IPS DF 4.7 (cell line): ENCODE results near the gene EYS.
"Not testable (repeated sequence)": the region's sequence is repeated elsewhere in the genome, so short reads cannot be mapped to it uniquely, and the experiment has no call there.

Experiments
- DNase-seq: peaks from one replicate; pipeline ENCODE4 v3.0.0-alpha.2; 2013; ENCODE audit warnings: low spot score; ENCODE audit errors: extremely low read depth

The EYS gene

GRCh38 chr6:63923139-63923739 lies 1783.8 kb downstream of the EYS start:
- no peak for DNase-seq

GRCh38 chr6:63919556-63920110 lies 1787.4 kb downstream of the EYS start:
- no peak for DNase-seq

GRCh38 chr6:63912887-63913286 lies 1794.1 kb downstream of the EYS start:
- DNase-seq: no peak

- DNase-seq: no peak
Observed at GRCh38 chr6:63910863-63911551, 1796.0 kb downstream of the EYS start.

- DNase-seq: no peak
Observed at GRCh38 chr6:63904650-63905248, 1802.3 kb downstream of the EYS start.

GRCh38 chr6:63899550-63899949 lies 1807.5 kb downstream of the EYS start:
- no peak for DNase-seq

- no peak for DNase-seq
Observed at GRCh38 chr6:63897952-63898351, 1809.1 kb downstream of the EYS start.

- DNase-seq: no peak
Observed at GRCh38 chr6:63897459-63897858, 1809.6 kb downstream of the EYS start.

GRCh38 chr6:63888416-63888815 lies 1818.6 kb downstream of the EYS start:
- no peak for DNase-seq

- not testable (repeated sequence) for DNase-seq
Observed at GRCh38 chr6:63887804-63888203, 1819.2 kb downstream of the EYS start.

GRCh38 chr6:63887002-63887751 lies 1819.8 kb downstream of the EYS start:
- DNase-seq: no peak

GRCh38 chr6:63886341-63886740 lies 1820.7 kb downstream of the EYS start:
- no peak for DNase-seq

- DNase-seq: no peak
Observed at GRCh38 chr6:63883597-63883996, 1823.4 kb downstream of the EYS start.

GRCh38 chr6:63882208-63882607 lies 1824.8 kb downstream of the EYS start:
- DNase-seq: no peak

- no peak for DNase-seq
Observed at GRCh38 chr6:63881791-63882190, 1825.2 kb downstream of the EYS start.

GRCh38 chr6:63872233-63872632 lies 1834.8 kb downstream of the EYS start:
- no peak for DNase-seq

GRCh38 chr6:63868351-63868750 lies 1838.7 kb downstream of the EYS start:
- no peak for DNase-seq

- DNase-seq: no peak
Observed at GRCh38 chr6:63864671-63865318, 1842.2 kb downstream of the EYS start.

GRCh38 chr6:63864061-63864460 lies 1843.0 kb downstream of the EYS start:
- no peak for DNase-seq

- no peak for DNase-seq
Observed at GRCh38 chr6:63862486-63863198, 1844.4 kb downstream of the EYS start.

- DNase-seq: no peak
Observed at GRCh38 chr6:63859528-63859927, 1847.5 kb downstream of the EYS start.
